Measurements from ENCODE around the gene BBS9. TPM values are rescaled to one million over a fixed set of nuclear protein-coding genes. Genes with fewer than 3 reads are reported as not detected.

BBS9 gene
- total and polyA plus RNA-seq, 2 donors from 2014 or later = 9.0 to 23.4 TPM

- FAIRE-seq (no peak), DNase-seq (no peak)
- H3K27me3 ChIP-seq (ENCODE audit: control insufficient read depth, insufficient read depth, low read length) = no peaks in the 10 kb centered on the region
- intact Hi-C loops (cut with DNase I) = no loop called here
- no peaks in the 10 kb centered on the region for H3K36me3 ChIP-seq (ENCODE audit: control insufficient read depth in 2 of 3, insufficient read depth in 3 of 3, low read length in 3 of 3)
- no peak overlapping the region for H3K4me3 ChIP-seq (ENCODE audit: low read length in 3 of 3)
- no peaks in the 10 kb centered on the region for H3K4me1 ChIP-seq (ENCODE audit: control insufficient read depth in 2 of 3, insufficient read depth in 2 of 3, low read depth in 1 of 3, low read length in 3 of 3)
- TF ChIP-seq CTCF (IDR thresholded peaks at IDR 0.05; ENCODE audit: borderline replicate concordance, extremely low read depth, insufficient read depth) = no peak
- H3K9ac ChIP-seq (ENCODE audit: low read length in 3 of 3) = no peak overlapping the region
- no peak overlapping the region for H3K27ac ChIP-seq (ENCODE audit: low read depth in 2 of 2, low read length in 2 of 2)
- H3K9me3 ChIP-seq (ENCODE audit: control insufficient read depth in 2 of 3, insufficient read depth in 1 of 3, low read length in 3 of 3) = no peaks in the 10 kb centered on the region
Observed at GRCh38 chr7:33422825-33423645, 293.7 kb downstream of the BBS9 start.

- Histone ChIP-seq H3K27ac (ENCODE audit: low read depth in 2 of 2, low read length in 2 of 2) (no peak overlapping the region), H3K9me3 (ENCODE audit: control insufficient read depth in 2 of 3, insufficient read depth in 1 of 3, low read length in 3 of 3) (no peaks in the 10 kb centered on the region), H3K4me1 (ENCODE audit: control insufficient read depth in 2 of 3, insufficient read depth in 2 of 3, low read depth in 1 of 3, low read length in 3 of 3) (no peaks in the 10 kb centered on the region), H3K9ac (ENCODE audit: low read length in 3 of 3) (no peak overlapping the region), H3K27me3 (ENCODE audit: control insufficient read depth, insufficient read depth, low read length) (no peaks in the 10 kb centered on the region), H3K36me3 (ENCODE audit: control insufficient read depth in 2 of 3, insufficient read depth in 3 of 3, low read length in 3 of 3) (no peaks in the 10 kb centered on the region), H3K4me3 (ENCODE audit: low read length in 3 of 3) (no peak overlapping the region)
- no peak for FAIRE-seq
- intact Hi-C loops (cut with DNase I) = no loop called here
- no peak for TF ChIP-seq CTCF (IDR thresholded peaks at IDR 0.05; ENCODE audit: borderline replicate concordance, extremely low read depth, insufficient read depth)
- DNase-seq = no peak
Observed at GRCh38 chr7:33423646-33424020, 294.3 kb downstream of the BBS9 start.

GRCh38 chr7:33425395-33425794 lies 296.0 kb downstream of the BBS9 start:
- Histone ChIP-seq H3K4me1 (ENCODE audit: control insufficient read depth in 2 of 3, insufficient read depth in 2 of 3, low read depth in 1 of 3, low read length in 3 of 3) (no peaks in the 10 kb centered on the region), H3K9ac (ENCODE audit: low read length in 3 of 3) (no peak overlapping the region), H3K4me3 (ENCODE audit: low read length in 3 of 3) (no peak overlapping the region), H3K27me3 (ENCODE audit: control insufficient read depth, insufficient read depth, low read length) (no peaks in the 10 kb centered on the region), H3K27ac (ENCODE audit: low read depth in 2 of 2, low read length in 2 of 2) (no peak overlapping the region), H3K9me3 (ENCODE audit: control insufficient read depth in 2 of 3, insufficient read depth in 1 of 3, low read length in 3 of 3) (no peaks in the 10 kb centered on the region), H3K36me3 (ENCODE audit: control insufficient read depth in 2 of 3, insufficient read depth in 3 of 3, low read length in 3 of 3) (no peaks in the 10 kb centered on the region)
- FAIRE-seq = no peak
- intact Hi-C loops (cut with DNase I) = no loop called here
- DNase-seq = no peak
- no peak for TF ChIP-seq CTCF (IDR thresholded peaks at IDR 0.05; ENCODE audit: borderline replicate concordance, extremely low read depth, insufficient read depth)

Measured in kidney (tissue), 14 donors.